ENCODE data around the gene SMARCB1.

Gene SMARCB1

DNA sequence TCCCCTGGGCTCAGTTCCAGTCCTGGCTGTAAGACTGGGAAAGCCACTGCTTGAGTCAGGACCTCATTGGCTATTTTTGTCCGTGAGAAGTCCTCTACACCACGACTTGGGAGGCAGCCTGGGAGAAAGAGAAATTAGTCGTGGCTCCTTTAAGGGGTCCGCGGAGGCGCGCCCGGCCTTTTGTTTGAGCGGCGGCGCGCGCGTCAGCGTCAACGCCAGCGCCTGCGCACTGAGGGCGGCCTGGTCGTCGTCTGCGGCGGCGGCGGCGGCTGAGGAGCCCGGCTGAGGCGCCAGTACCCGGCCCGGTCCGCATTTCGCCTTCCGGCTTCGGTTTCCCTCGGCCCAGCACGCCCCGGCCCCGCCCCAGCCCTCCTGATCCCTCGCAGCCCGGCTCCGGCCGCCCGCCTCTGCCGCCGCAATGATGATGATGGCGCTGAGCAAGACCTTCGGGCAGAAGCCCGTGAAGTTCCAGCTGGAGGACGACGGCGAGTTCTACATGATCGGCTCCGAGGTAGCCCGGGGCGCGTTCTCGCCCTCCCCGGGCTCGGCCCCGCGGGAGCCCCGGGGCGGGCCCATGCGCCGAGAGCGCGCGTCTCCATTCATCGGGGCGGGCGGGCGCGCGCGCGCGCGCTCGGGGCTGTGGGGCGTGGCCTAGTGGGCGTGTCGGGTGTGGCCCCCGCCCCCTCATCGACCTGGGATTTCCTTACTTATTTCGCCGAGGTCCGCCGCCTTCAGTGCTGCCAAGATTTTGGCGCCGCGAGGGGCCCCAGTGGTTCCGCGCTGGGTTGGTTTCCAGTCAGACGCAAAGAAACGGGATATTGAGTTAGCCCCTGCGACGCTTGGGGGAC, at the start of gene SMARCB1:
Gene SMARCB1, plus strand, starts transcription at position 215 of the 848 bp plus-strand sequence. Its CDS starts 204 bp downstream, at position 419.
- peak; percentile 81 to 87 (median 85) for DNase-seq (ENCODE audit: low read depth in 3 of 3)

DNA sequence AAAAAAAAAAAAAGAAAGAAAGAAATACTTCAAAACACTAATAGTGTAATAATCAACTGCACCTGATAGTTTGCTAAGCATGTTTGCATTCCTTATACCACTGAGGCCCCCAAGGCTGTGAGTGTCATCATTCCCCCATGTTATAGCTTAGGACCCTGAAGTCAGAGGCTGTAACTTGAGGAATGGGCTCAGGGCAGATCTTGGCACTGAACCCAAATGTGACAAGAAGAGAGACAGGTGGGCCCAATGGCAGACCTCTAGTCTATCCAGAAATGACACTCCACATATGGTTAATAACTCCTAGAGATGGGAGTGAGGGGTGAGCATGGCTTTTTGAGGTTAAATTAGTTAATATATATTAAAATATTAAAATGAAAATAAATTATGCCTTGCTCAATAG, 49.1 kb upstream of the SMARCB1 start:
- no peak for DNase-seq (ENCODE audit: low read depth in 3 of 3)

DNA sequence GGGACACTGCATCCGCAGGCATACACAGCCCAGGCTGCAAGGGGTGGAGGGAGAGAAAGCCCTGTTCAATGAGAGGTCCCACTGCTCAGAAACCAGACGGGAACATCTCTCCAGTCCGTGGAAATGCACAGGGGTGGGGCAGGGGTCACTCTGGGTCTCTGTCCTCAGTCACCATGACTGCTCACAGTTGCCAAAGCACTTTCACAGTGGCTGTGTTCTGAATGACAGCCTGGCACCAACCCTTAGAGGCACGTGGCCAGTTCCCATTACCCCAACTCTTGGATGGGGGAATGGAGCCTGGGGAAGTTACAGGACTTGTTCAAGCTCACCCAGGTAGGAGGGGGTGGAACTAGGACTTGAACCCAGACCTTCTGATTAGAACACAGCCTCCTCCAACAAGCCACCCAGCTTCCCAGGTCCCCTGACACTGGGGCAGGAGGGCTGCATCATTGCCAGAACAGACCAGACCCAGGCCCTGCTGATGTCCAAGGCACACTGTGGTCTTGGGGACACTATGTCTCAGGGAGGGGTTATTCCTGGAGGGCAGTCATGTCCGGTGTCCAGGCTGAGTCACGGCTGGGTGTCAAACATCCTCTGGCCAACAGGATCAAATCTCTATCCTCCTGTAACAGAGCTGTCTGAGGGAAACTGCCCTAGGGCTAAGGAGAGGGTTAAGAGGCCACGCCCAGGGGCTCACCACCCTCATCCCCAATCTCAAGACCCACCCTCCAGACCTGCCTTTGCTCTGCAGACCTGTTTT, 44.1 kb upstream of the SMARCB1 start:
- no peak for DNase-seq (ENCODE audit: low read depth in 3 of 3)

DNA sequence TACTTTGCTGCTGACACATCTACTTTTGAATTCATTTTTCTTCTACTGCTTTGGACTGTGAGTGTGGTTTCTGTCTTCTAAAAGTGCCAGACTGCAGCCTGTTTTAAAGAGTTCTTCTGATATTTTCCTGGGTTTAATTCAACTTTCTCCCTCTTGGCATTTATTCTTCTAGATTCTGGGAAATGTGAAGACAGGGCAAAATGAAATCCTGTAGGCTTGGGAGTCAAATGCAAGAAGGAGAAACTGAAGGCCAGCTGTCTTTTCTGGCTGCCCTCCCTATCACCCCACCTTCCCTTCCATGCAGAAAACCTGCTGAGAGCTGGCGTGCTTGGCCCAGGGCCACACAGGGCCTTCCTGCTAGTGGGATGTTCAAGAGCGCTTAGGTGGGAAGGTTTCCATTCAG, 43.5 kb upstream of the SMARCB1 start:
- DNase-seq (ENCODE audit: low read depth in 3 of 3): no peak

DNA sequence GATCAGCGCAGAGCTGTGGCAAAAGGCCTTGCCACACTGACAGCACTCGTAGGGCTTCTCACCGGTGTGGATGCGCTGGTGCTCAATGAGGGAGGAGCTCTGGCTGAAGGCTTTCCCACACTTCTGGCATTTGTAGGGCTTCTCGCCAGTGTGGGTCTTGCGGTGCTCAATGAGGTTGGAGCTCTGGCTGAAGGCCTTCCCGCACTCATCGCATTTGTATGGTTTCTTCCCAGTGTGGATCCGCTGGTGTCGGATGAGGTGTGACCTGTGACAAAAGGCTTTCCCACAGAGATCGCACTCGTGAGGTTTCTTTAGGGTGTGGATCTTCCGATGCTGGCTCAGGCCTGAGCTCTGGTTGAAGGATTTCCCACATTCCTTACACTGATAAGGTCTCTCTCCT, 42.8 kb upstream of the SMARCB1 start:
- DNase-seq (ENCODE audit: low read depth in 3 of 3): no peak

DNA sequence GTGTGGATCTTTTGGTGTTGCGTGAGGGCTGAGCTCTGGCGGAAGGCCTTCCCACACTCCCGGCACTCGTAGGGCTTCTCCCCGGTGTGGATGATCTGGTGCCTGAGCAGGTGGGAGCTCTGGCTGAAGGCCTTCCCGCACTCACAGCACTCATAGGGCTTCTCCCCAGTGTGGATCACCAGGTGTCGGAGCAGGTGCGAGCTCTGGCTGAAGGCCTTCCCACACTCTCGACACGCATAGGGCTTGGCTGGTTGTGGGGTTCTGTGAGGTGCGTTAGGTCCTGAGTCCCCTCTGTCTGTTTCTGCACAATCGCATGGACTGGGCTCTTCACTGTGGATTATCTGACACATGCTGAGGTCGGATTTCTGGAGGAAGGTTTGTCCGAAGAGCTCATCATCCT, 42.3 kb upstream of the SMARCB1 start:
- DNase-seq (ENCODE audit: low read depth in 3 of 3): no peak

DNA sequence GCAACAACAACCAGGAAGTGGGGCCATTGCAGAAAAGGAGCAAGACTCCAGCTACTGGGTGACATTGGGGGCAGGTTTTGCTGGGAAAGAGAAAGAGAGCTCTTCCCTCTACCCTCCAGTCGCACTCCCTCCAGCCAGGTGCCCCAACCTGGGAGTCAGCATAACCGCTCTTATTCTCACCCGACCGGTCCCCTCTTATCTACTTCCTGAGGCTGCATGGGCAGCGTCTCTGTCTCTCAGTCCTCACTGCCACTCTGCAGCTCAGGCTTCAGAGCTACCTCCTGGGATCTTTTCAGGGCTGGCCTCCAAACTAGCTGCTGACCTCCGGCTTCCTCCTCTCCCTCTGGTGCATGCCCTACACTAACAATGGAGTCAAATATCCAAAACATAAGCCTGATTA, 41.0 kb upstream of the SMARCB1 start:
- DNase-seq (ENCODE audit: low read depth in 3 of 3): no peak

DNA sequence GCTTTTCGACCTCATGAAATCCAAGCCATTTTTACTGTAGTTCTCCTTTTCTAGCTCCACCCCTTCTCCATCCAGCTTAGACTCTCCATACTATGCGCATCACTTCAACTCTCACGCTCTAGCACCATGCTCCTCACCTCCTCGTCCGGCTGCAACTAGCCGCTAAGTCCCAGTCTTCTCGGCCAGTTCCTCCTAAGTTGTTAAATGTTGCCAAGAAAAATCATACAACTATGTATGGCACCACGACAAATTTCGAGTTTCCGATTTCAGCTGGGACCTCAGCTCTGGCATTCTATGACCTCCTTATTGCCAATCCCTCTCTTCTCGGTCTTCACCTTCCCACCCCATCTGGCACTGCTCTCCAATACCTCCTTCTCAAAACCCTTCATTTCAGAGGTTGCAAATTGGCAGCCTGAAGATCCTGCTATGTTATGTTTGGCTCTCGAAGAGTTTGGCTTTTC, 36.9 kb upstream of the SMARCB1 start:
- no peak for DNase-seq (ENCODE audit: low read depth in 3 of 3)

DNA sequence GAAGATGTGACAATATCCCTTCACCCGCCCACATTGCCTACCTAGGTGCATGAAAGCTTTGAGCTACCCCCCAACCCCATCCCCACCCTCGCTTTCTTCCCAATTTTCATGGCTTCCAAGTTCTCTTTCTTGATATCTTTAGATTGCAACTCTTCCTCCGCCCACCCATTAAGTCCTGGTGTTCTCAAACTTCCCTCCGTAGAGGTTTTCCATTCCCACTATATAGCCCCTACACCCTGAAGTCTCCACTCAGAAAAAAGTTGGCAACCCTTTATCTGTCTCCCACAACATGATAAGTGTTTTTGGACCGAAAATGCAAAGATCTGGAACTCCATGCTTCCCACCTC, 36.4 kb upstream of the SMARCB1 start:
- DNase-seq (ENCODE audit: low read depth in 3 of 3): no peak

DNA sequence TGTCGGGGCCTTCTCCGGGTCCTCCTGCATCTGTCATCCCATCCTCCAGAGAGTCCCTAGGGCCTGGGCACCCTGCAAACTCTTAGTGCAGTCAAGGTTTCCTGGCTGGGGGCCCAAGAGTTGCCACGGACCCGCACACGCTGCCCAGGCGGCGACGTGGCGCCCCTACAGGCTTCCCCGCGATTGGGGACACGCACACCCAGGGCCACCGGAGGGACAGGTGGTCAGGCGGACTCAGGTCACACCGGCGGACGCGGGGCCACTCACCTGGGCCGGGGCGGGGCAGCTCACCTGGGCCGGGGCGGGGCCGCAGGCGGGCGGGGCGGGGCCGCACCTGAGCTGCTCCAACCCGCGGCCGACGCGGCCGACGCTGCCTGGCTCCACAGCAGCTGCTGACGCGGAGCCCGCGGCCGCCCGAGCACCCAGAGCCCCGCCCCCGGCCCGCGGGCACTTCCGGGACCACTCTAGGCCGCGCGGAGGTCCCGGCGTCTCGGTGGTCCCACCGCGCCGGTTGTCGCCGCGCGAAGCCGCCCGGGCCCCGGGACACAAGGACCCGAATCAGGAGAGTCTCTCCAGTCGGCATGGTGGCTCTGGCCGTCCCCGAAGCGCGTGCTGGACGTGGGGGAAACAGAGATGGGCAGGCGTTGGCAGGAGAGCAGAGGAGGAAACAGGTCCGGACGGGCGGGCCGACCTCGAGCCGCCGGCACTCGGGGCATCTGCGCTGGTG, 35.9 kb upstream of the SMARCB1 start, which contains the start of gene ZNF70:
Gene ZNF70, minus strand, starts transcription at position 399 of the 727 bp plus-strand sequence. CDS start 5,972 bp downstream, outside the sequence.
- DNase-seq (ENCODE audit: low read depth in 3 of 3): peak; percentile 68 to 72 (median 71)

DNA sequence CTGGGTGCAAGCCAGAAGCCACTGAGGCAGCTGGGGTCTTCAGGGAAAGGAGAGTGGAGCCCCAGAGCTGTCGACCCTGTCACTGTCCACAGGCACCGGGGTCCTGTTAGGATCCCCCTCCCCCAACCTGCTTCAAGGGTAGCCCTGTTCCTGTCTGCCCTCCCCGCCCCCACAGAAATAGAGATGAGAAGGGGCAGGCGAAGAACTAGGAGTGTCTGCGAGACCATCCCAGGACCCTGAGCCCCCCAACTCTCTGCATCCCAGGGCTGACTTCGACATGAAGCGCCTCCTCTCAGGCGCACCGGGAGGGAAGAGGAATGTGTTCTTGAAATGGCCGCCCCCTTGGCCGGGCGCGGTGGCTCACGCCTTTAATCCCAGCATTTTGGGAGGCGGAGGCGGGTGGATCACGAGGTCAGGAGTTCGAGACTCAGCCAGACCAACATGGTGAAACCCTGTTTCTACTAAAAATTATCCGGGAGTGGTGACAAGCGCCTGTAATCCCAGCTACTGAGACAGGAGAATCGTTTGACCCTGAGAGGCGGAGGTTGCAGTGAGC, 35.2 kb upstream of the SMARCB1 start:
- no peak for DNase-seq (ENCODE audit: low read depth in 3 of 3)

DNA sequence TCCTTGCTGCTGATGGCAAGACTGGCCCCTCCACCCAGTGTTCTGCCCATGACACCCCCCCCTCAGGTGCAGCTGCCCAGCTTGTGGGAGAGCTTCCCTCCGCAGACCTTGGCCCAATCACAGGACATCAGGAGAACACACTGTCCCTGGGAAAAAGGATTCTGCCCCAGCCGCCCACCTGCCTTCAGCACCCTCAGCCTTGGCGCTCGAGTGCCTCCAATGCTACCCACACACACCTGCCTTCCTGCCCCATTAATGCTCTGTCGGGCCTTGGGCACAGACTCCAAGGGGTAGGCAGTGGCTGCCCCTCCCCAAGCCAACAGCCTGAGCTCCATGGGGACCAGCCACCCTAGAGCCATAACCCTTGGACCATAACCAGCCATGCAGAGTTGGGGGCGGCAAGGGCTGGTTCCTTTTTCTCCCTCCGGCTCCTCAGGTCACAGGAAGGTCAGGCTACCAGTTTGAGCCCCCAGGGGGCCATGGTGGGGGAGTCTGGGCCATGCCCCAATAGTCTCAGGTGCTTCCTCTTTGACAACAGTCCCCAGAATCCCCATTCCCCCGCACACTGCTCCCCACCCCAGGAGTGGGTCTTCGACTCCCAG, 34.6 kb upstream of the SMARCB1 start:
- no peak for DNase-seq (ENCODE audit: low read depth in 3 of 3)

DNA sequence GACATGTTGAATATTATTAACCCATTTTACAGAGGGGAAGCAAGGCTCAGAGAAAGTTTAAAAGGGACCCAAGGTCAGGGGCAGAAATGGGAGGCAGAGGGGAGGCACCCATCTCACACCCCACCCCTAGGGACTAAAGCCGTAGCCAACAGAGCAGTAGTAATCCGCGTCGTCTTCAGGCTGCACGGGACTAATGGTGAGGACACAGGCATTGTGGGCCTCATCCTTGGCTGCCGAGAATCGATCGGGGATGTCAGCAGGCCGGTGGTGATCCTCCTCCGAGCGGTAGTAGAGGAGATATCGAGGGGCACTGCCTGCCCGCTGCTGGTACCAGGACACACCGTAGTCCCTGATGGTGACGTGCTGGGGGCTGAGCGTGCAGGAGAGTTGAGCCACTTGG, 34.0 kb upstream of the SMARCB1 start:
- DNase-seq (ENCODE audit: low read depth in 3 of 3): no peak

DNA sequence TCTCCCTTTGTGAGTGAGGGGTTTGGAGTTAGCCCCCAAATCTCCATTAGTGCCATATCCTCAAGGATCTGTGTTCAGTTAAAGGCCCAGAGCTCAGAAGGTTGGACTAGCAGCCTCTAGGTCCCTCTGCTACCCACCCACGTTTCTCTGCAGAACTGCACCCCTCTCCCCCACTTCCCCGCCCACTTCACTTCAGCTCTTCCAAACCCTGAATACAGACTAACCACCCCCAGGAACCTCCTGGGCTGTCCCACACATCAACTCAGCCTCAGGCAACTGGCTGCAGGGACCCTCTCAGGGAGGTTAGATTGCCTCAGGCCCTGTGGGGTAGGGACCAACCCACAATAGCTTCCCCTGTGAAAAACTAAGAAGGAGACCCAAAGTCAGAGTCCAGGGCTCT, 33.4 kb upstream of the SMARCB1 start:
- DNase-seq (ENCODE audit: low read depth in 3 of 3): no peak

DNA sequence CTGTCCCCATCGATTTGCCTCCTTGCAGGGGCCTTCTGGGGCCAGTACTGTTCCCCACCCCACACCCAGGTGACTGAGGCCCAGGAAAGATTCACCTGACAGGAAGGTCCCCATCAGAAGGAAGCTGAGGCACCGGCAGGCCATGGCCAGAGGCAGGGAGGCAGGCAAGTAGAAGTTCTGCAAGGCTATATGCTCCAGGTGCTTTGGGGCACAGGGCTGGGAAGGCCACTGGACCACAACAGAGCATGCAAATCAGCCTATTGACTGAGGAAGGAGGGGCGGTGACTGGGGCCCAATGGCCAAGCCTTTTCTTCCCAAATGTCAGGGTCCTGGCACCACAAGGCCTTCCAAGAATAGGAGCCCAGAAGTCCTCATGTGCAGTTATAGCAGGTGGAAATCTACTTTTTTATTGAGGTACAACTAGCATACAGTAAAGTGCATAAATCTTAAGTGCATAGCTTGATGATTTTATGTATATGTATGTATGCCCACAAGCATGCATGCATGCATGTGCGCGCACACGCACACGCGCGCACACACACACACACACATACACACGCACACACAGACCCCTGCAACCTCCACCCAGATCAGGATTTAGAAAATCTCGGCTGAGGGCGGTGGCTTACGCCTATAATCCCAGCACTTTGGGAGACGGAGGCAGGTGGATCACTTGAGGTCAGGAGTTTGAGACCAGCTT, 32.4 kb upstream of the SMARCB1 start, which contains the start of gene VPREB3:
Gene VPREB3, minus strand, starts transcription at position 206 of the 700 bp plus-strand sequence. Its CDS starts 62 bp downstream, at position 144.
- no peak for DNase-seq (ENCODE audit: low read depth in 3 of 3)

DNA sequence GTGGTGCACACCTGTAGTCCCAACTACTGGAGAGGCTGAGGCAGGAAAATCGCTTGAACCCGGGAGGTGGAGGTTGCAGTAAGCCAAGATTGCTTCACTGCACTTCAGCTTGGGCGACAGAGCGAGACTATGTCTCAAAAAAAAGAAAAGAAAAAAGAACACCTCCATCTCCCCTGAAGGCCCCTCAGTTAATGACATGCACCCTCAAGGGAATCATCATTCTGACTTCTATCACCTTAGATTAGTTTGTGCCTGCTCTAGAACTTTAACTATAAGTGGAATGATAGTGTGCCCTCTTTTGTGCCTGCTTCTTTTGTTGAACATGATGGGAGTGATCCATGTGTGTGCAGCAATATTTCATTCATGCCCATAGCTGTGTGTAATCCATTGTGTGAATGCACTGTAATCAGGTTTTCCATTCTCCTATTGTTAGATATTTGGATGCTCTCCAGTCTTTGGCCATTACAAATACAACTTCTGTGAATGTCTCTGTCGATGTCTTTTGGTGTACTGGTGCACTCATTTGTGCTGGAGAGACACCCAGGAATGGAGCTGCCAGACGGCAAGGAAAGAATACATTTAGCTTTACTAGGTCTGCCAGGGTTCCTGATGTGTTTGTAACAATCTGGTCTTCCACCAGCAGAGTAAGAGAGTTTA, 31.7 kb upstream of the SMARCB1 start:
- no peak for DNase-seq (ENCODE audit: low read depth in 3 of 3)

DNA sequence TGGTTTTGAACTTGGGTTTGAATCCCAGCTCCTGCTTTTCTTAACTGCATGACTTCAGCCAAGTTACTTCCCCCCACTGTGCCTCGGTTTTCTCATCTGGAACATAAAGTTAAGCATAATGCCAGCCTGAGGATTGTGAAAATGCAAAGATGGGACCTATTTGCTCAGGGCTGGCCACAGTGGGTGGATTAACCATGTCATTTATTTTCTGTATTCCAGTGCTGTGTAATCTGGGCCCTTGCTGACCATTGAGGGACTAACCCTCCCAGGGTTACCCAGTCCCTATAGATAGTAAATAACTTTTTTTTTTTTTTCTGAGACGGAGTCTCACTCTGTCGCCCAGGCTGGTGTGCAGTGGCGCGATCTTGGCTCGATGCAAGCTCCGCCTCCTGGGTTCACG, 31.1 kb upstream of the SMARCB1 start:
- no peak for DNase-seq (ENCODE audit: low read depth in 3 of 3)

DNA sequence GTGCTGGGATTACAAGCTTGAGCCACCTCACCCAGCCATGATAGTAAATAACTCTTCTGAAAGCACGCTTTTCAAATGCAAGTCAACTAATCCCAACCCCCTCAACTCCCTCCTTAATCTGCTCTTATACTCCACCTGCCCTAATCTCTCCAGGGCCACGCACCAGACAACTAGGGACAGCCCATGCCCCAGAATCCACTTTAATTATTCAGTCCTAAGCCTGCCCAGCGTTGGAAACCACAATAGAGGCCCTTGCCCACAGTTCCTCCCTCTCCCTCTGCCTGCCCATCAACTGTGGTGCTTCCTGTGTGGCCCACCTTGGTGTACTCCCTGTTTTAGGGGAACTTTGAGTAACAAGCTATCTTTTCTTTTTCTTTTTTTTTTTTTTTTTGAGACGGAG, 29.9 kb upstream of the SMARCB1 start:
- DNase-seq (ENCODE audit: low read depth in 3 of 3): no peak

DNA sequence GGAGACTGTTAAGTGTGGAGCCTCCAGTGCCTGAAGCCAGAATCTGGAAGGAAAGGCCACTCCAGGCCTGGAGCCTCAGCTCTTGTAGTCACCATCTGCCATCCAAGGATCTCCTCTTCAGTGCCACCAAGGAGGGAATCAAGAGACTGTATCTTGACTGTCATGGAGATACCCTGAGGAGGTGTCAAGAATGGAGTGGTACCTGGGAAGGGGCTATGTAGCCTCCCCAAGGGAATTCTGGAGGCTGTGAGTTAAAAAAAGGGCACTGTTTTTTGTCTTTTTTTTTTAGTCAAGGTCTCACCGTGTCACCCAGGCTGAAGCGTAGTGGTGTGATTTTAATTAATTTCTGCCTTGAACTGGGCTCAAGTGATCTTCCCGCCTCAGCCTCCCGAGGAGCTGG, 27.2 kb upstream of the SMARCB1 start:
- DNase-seq (ENCODE audit: low read depth in 3 of 3): no peak

DNA sequence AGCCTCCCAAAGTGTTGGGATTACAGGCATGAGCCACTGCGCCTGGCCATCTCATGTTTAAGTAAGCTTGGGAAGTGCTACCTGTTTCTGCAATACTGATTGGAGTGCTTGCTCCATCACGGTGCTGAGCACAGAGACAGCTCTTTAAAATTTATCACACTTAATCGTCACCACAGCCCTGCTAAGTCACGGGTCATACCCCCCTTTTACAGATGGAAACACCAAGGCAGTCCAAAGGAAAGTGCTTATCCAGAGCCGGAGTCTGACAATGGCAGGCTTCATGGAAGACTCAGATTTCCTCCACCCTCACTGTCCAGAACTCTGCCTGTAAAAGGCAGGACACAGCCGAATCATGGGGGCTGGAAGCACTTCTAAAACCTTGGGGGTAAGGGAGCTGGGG, 26.7 kb upstream of the SMARCB1 start:
- no peak for DNase-seq (ENCODE audit: low read depth in 3 of 3)
